IMR-90 (cell line): ENCODE results near the gene LDLRAD4. TPM values are rescaled to one million over a fixed set of nuclear protein-coding genes. Genes with fewer than 3 reads are reported as not detected.

Experiments used
- ATAC-seq: fragments of 200-7000 bp; cut with Tn5 transposase; 2 replicates; pipeline ENCODE4 v1.9.1; 2020; ENCODE audit warnings: low read depth, mild to moderate bottlenecking, moderate library complexity
- BruUV-seq: library from RNA; stranded (reverse); fragments of 400-500 nt; replicated peaks from 2 replicates; lab custom pipeline; 2021; lab: Mats Ljungman, UMichigan
- CTCF ChIA-PET: fragments of 300-600 bp; formaldehyde crosslinking; extraction: SDS; loops from one replicate; lab custom pipeline; 2021; ENCODE audit warnings: antibody characterized with exemption; lab: Yijun Ruan, JAX
- POLR2A ChIA-PET: fragments of 300-600 bp; sonication (Branson Sonifier 250); formaldehyde crosslinking; loops from one replicate; lab custom pipeline; 2022; ENCODE audit warnings: antibody characterized with exemption; ENCODE audit not compliant: unreplicated experiment; lab: Charles Lee
- DNase-seq: peaks from one replicate; pipeline ENCODE4 v3.0.0; 2013
- H2AFZ ChIP-seq: replicated peaks from 2 replicates; pipeline ENCODE3; 2013; ENCODE audit warnings: low read length, mild to moderate bottlenecking; ENCODE audit not compliant: poor library complexity
- H2AK5ac ChIP-seq: 2 replicates; pipeline ENCODE4 v1.6.1; 2013; ENCODE audit warnings: low read depth, low read length, inconsistent platforms
- H2AK9ac ChIP-seq: replicated peaks from 2 replicates; pipeline ENCODE3; 2013; ENCODE audit warnings: mild to moderate bottlenecking, low read depth, low read length, moderate library complexity; ENCODE audit not compliant: poor library complexity
- H2BK120ac ChIP-seq: 2 replicates; pipeline ENCODE4 v1.6.1; 2013; ENCODE audit warnings: low read depth, low read length, inconsistent platforms
- H2BK15ac ChIP-seq: 3 replicates; pipeline ENCODE4 v1.6.1; 2013; ENCODE audit warnings: low read depth, low read length, inconsistent platforms
- H2BK20ac ChIP-seq: 2 replicates; pipeline ENCODE4 v1.6.1; 2013; ENCODE audit warnings: low read depth, mild to moderate bottlenecking, inconsistent platforms, low read length, moderate library complexity
- H2BK5ac ChIP-seq: 2 replicates; pipeline ENCODE4 v1.6.1; 2013; ENCODE audit warnings: mild to moderate bottlenecking, low read depth, low read length, inconsistent platforms; ENCODE audit not compliant: poor library complexity, severe bottlenecking
- H3K14ac ChIP-seq: replicated peaks from 2 replicates; pipeline ENCODE4 v1.6.1; 2013; ENCODE audit warnings: low read depth, low read length, inconsistent platforms
- H3K18ac ChIP-seq: 2 replicates; pipeline ENCODE4 v1.6.1; 2013; ENCODE audit warnings: low read depth, low read length, control low read depth
- H3K23ac ChIP-seq: 2 replicates; pipeline ENCODE4 v1.6.1; 2013; ENCODE audit warnings: low read depth, low read length, inconsistent platforms
- H3K27ac ChIP-seq: 2 replicates; pipeline ENCODE4 v1.5.1; 2013; ENCODE audit warnings: mild to moderate bottlenecking, control low read depth, low read length; ENCODE audit not compliant: insufficient read depth
- H3K27me3 ChIP-seq: 2 replicates; pipeline ENCODE4 v1.6.1; 2013; ENCODE audit warnings: low read length; ENCODE audit not compliant: control insufficient read depth, insufficient read depth
- H3K36me3 ChIP-seq: 2 replicates; pipeline ENCODE4 v1.6.1; 2013; ENCODE audit warnings: low read length, mixed read lengths; ENCODE audit not compliant: control insufficient read depth, insufficient read depth
- H3K4ac ChIP-seq: 2 replicates; pipeline ENCODE4 v1.6.1; 2013; ENCODE audit warnings: low read depth, low read length, inconsistent platforms
- H3K4me1 ChIP-seq: 2 replicates; pipeline ENCODE4 v1.6.1; 2013; ENCODE audit warnings: low read length, mixed read lengths; ENCODE audit not compliant: control insufficient read depth, insufficient read depth
- H3K4me2 ChIP-seq: 2 replicates; pipeline ENCODE4 v1.6.1; 2013; ENCODE audit warnings: low read depth, mild to moderate bottlenecking, control low read depth, low read length, moderate library complexity
- H3K4me3 ChIP-seq: 2 replicates; pipeline ENCODE4 v1.5.1; 2013; ENCODE audit warnings: low read depth, mild to moderate bottlenecking, control low read depth, low read length, moderate library complexity; ENCODE audit not compliant: insufficient read depth
- H3K56ac ChIP-seq: 2 replicates; pipeline ENCODE4 v1.6.1; 2013; ENCODE audit warnings: low read length, inconsistent platforms; ENCODE audit not compliant: insufficient read depth; ENCODE audit errors: extremely low read depth
- H3K79me1 ChIP-seq, 2 experiments: 2 replicates each; pipeline ENCODE4 v1.6.1; 2013; ENCODE audit warnings: low read length in 2 of 2, inconsistent platforms in 1 of 2, low read depth in 1 of 2
- H3K9ac ChIP-seq: 2 replicates; pipeline ENCODE4 v1.6.1; 2013; ENCODE audit warnings: low read depth, low read length, control low read depth
- H3K9me1 ChIP-seq: 2 replicates; pipeline ENCODE4 v1.6.1; 2013; ENCODE audit warnings: low read length, inconsistent platforms; ENCODE audit not compliant: insufficient read depth
- H3K9me3 ChIP-seq: 2 replicates; pipeline ENCODE4 v1.6.1; 2013; ENCODE audit warnings: low read length; ENCODE audit not compliant: control insufficient read depth, insufficient read depth
- H4K20me1 ChIP-seq: 2 replicates; pipeline ENCODE4 v1.6.1; 2013; ENCODE audit warnings: low read length, inconsistent platforms; ENCODE audit not compliant: insufficient read depth
- H4K5ac ChIP-seq: 2 replicates; pipeline ENCODE4 v1.6.1; 2013; ENCODE audit warnings: mild to moderate bottlenecking, low read depth, low read length, control low read depth
- H4K8ac ChIP-seq, 2 experiments: 2 replicates each; pipeline ENCODE4 v1.6.1; 2013; ENCODE audit warnings: low read depth in 2 of 2, low read length in 2 of 2, control low read depth in 1 of 2, inconsistent platforms in 1 of 2
- H4K91ac ChIP-seq: 2 replicates; pipeline ENCODE4 v1.6.1; 2013; ENCODE audit warnings: low read depth, low read length, inconsistent platforms; ENCODE audit not compliant: insufficient read depth
- BHLHE40 ChIP-seq: fragments of 150-350 bp; IDR thresholded peaks from 2 replicates; pipeline ENCODE4 v1.6.1; 2016; ENCODE audit warnings: mild to moderate bottlenecking, low read depth, low read length
- CEBPB ChIP-seq: IDR thresholded peaks from 2 replicates; pipeline ENCODE4 v1.6.1; 2012; ENCODE audit warnings: low read depth, low read length, improper control_type of control experiment
- CTCF ChIP-seq: conservative IDR thresholded peaks from 2 replicates; pipeline ENCODE4 v1.5.1; 2012; ENCODE audit warnings: mild to moderate bottlenecking, low read depth, low read length, improper control_type of control experiment
- ELK1 ChIP-seq: fragments of 150-350 bp; IDR thresholded peaks from 2 replicates; pipeline ENCODE4 v1.6.1; 2016; ENCODE audit warnings: low read depth, mild to moderate bottlenecking, low read length, moderate library complexity, borderline replicate concordance
- MAFK ChIP-seq: IDR thresholded peaks from 2 replicates; pipeline ENCODE4 v1.6.1; 2012; ENCODE audit warnings: low read depth, low read length, improper control_type of control experiment
- MAZ ChIP-seq: IDR thresholded peaks from 2 replicates; pipeline ENCODE4 v1.6.1; 2012; ENCODE audit warnings: low read depth, mild to moderate bottlenecking, low read length, improper control_type of control experiment, moderate library complexity, borderline replicate concordance
- MXI1 ChIP-seq: IDR thresholded peaks from 2 replicates; pipeline ENCODE4 v1.6.1; 2012; ENCODE audit warnings: low read depth, mild to moderate bottlenecking, low read length, moderate library complexity, borderline replicate concordance
- POLR2A ChIP-seq: IDR thresholded peaks from 2 replicates; pipeline ENCODE4 v1.6.1; 2012; ENCODE audit warnings: mild to moderate bottlenecking, low read depth, low read length
- RAD21 ChIP-seq: IDR thresholded peaks from 2 replicates; pipeline ENCODE4 v1.6.1; 2012; ENCODE audit warnings: low read length, improper control_type of control experiment
- RCOR1 ChIP-seq: IDR thresholded peaks from 2 replicates; pipeline ENCODE4 v1.6.1; 2012; ENCODE audit warnings: mild to moderate bottlenecking, low read length, improper control_type of control experiment; ENCODE audit not compliant: insufficient replicate concordance
- RFX5 ChIP-seq: IDR thresholded peaks from 2 replicates; pipeline ENCODE4 v1.8.0; 2012; ENCODE audit warnings: low read depth, mild to moderate bottlenecking, low read length, moderate library complexity
- USF2 ChIP-seq: fragments of 150-350 bp; IDR thresholded peaks from 2 replicates; pipeline ENCODE4 v1.6.1; 2017; ENCODE audit warnings: mild to moderate bottlenecking, antibody characterized with exemption, low read length, low read depth
- WGBS, 2 experiments: methylation state at CpG; one replicate each; pipeline versions ENCODE4 v1.1.5 to v1.1.7; 2013; ENCODE audit warnings: missing lambda C conversion rate in 2 of 2; ENCODE audit not compliant: insufficient read length in 1 of 2; ENCODE audit errors: extremely low coverage in 2 of 2; 5-methylcytosine and 5-hydroxymethylcytosine counted together
- dilution Hi-C: fragments of 300-500 bp; cut with HindIII; formaldehyde crosslinking; loops from one replicate; pipeline ENCODE4 v1.14.3; 2018; ENCODE audit warnings: low sequenced_read_pairs; ENCODE audit not compliant: unreplicated experiment
- in situ Hi-C: fragments of 300-500 bp; cut with MboI; formaldehyde crosslinking; loops from 3 replicates; pipeline ENCODE4 v1.14.3; 2019; ENCODE audit warnings: low sequenced_read_pairs, inconsistent platforms, mixed read lengths
- intact Hi-C: fragments of 100-400 bp; cut with micrococcal nuclease; formaldehyde crosslinking; loops from 2 replicates; pipeline ENCODE4 v1.10.0; 2022
- polyA plus RNA-seq, 3 experiments: library from polyadenylated mRNA; depleted of rRNA; stranded (reverse); fragments of >200 nt; gene quantifications; 2 replicates each; pipeline ENCODE4 v1.2.3, GENCODE V29; 2012; ENCODE audit warnings: low replicate concordance in 1 of 3
- total RNA-seq: library from RNA; depleted of rRNA; stranded (reverse); fragments of >200 nt; gene quantifications from 2 replicates; pipeline ENCODE4 v1.2.3, GENCODE V29; 2012

The LDLRAD4 gene
- total and polyA plus RNA-seq, 2 of the 4 experiments (the other 2 are of a cell fraction): not detected

- in situ Hi-C loops (no loop called here), intact Hi-C loops (no loop called here), dilution Hi-C loops (no loop called here)
- H3K56ac ChIP-seq: no peak overlapping the region
- H3K4ac ChIP-seq: no peak overlapping the region; the same call in 1 of the 2 replicates
- H3K9ac ChIP-seq: no peak overlapping the region
- H2BK15ac ChIP-seq: no peak overlapping the region
- no peak overlapping the region for H3K23ac ChIP-seq
- no peak overlapping the region for H4K5ac ChIP-seq
- no peak overlapping the region for H2BK5ac ChIP-seq
- H2AK5ac ChIP-seq: no peak overlapping the region
- H2AK9ac ChIP-seq: no peak overlapping the region
- H3K36me3 ChIP-seq: no peaks in the 10 kb centered on the region
- H3K27me3 ChIP-seq: peaks cover 37% of the 10 kb centered on the region
- H4K20me1 ChIP-seq: no peaks in the 10 kb centered on the region
- POLR2A ChIA-PET: no interaction called here
- no peak overlapping the region for H4K91ac ChIP-seq
- H3K79me1 ChIP-seq: no peaks in the 10 kb centered on the region
- H3K4me1 ChIP-seq: peaks cover 2% of the 10 kb centered on the region; the same call in 1 of the 2 replicates
- H3K14ac ChIP-seq: no peak overlapping the region
- no peak overlapping the region for H2BK120ac ChIP-seq
- no peak overlapping the region for H2AFZ ChIP-seq
- CTCF ChIA-PET: interaction anchor here (0.6 kb wide), 1 partner anchor 322 kb away, joined by 3 read pairs; no protein-coding TSS in a partner anchor
- H3K4me2 ChIP-seq: peak overlapping the region; percentile 34; the same call in 1 of the 2 replicates
- no peak overlapping the region for H3K18ac ChIP-seq
- no peak overlapping the region for H2BK20ac ChIP-seq
- WGBS, 2 experiments: 3% methylated on average over 10 of the region's 24 CpGs; no CpG with 5 or more reads in 1 of the 2 experiments
- H3K9me1 ChIP-seq: no peaks in the 10 kb centered on the region
- ATAC-seq: peak; percentile 88
- no peak overlapping the region for H3K4me3 ChIP-seq
- DNase-seq: peak; percentile 37
- TF ChIP-seq RAD21 (no peak), BHLHE40 (no peak), USF2 (no peak), MAZ (no peak), RCOR1 (no peak), POLR2A (no peak), CTCF (no peak), RFX5 (no peak), ELK1 (no peak), MAFK (no peak), CEBPB (no peak), MXI1 (no peak)
- no peak overlapping the region for H4K8ac ChIP-seq
- no peaks in the 10 kb centered on the region for H3K9me3 ChIP-seq
- no TSS peak for BruUV-seq
- no peak overlapping the region for H3K27ac ChIP-seq
Observed at GRCh38 chr18:13221869-13222855, 3.6 kb downstream of the LDLRAD4 start.
